Hepatocyte (in vitro differentiated cells): ENCODE results near the gene GPRC5C. TPM values are rescaled to one million over a fixed set of nuclear protein-coding genes. Genes with fewer than 3 reads are reported as not detected.

Experiments used
- DNase-seq: peaks from one replicate; pipeline ENCODE4 v3.0.0-alpha.2; 2016; ENCODE audit warnings: low spot score
- H2AFZ ChIP-seq: fragments of 200-600 bp; sonication (generic); 2 replicates; pipeline ENCODE4 v1.6.0; 2016; ENCODE audit warnings: antibody characterized with exemption, mild to moderate bottlenecking
- H3K27ac ChIP-seq: fragments of 200-600 bp; sonication (generic); 2 replicates; pipeline ENCODE4 v1.5.1; 2016; ENCODE audit warnings: mild to moderate bottlenecking
- H3K27me3 ChIP-seq: fragments of 200-600 bp; sonication (generic); 2 replicates; pipeline ENCODE4 v1.6.1; 2016
- H3K36me3 ChIP-seq: fragments of 200-600 bp; sonication (generic); replicated peaks from 2 replicates; pipeline ENCODE4 v1.5.1; 2016; ENCODE audit warnings: low read depth; ENCODE audit not compliant: insufficient read depth
- H3K4me1 ChIP-seq: fragments of 200-600 bp; sonication (generic); 2 replicates; pipeline ENCODE4 v1.5.1; 2016; ENCODE audit warnings: mild to moderate bottlenecking, moderate library complexity; ENCODE audit not compliant: insufficient read depth
- H3K4me2 ChIP-seq: fragments of 200-600 bp; sonication (generic); 2 replicates; pipeline ENCODE4 v1.6.0; 2016
- H3K4me3 ChIP-seq: fragments of 200-600 bp; sonication (generic); 2 replicates; pipeline ENCODE4 v1.5.1; 2016; ENCODE audit warnings: mild to moderate bottlenecking
- H3K79me2 ChIP-seq: fragments of 200-600 bp; sonication (generic); 2 replicates; pipeline ENCODE4 v1.6.0; 2017; ENCODE audit warnings: mild to moderate bottlenecking
- H3K9me2 ChIP-seq: fragments of 200-600 bp; sonication (generic); replicated peaks from 2 replicates; pipeline ENCODE4 v1.6.0; 2017; ENCODE audit warnings: mild to moderate bottlenecking; ENCODE audit not compliant: insufficient read depth
- H3K9me3 ChIP-seq: fragments of 200-600 bp; sonication (generic); 2 replicates; pipeline ENCODE4 v1.5.1; 2016; ENCODE audit warnings: low read depth, mild to moderate bottlenecking
- H4K20me1 ChIP-seq: fragments of 200-600 bp; sonication (generic); 2 replicates; pipeline ENCODE4 v1.6.0; 2016; ENCODE audit warnings: mild to moderate bottlenecking; ENCODE audit not compliant: insufficient read depth, poor library complexity, severe bottlenecking
- CTCF ChIP-seq: fragments of 200-600 bp; sonication (generic); IDR thresholded peaks from 2 replicates; pipeline ENCODE4 v1.5.1; 2016; ENCODE audit warnings: antibody characterized with exemption, mild to moderate bottlenecking; ENCODE audit not compliant: poor library complexity
- EZH2 ChIP-seq: fragments of 200-600 bp; sonication (generic); IDR thresholded peaks from 2 replicates; pipeline ENCODE4 v1.6.1; 2016; ENCODE audit warnings: antibody characterized with exemption, mild to moderate bottlenecking, borderline replicate concordance
- EZH2phosphoT487 ChIP-seq: fragments of 200-600 bp; sonication (generic); IDR thresholded peaks from one replicate; pipeline ENCODE4 v1.6.1; 2018; ENCODE audit warnings: antibody characterized with exemption, mild to moderate bottlenecking, low read depth, moderate library complexity; ENCODE audit not compliant: unreplicated experiment, severe bottlenecking
- WGBS: methylation state at CpG from one replicate; pipeline ENCODE4 v1.1.6; 2016; ENCODE audit warnings: low lambda C conversion rate; ENCODE audit errors: missing lambda C conversion rate; 5-methylcytosine and 5-hydroxymethylcytosine counted together
- polyA plus RNA-seq: library from polyadenylated mRNA; unstranded; fragments of >200 nt; fragmentation: Nextera tagmentation; extraction: Ambion mirVana; gene quantifications from 2 replicates; pipeline ENCODE4 v1.2.1, GENCODE V29; 2016
- total RNA-seq: library from RNA; depleted of rRNA; stranded (reverse); fragments of >200 nt; gene quantifications from 2 replicates; pipeline ENCODE4 v1.2.3, GENCODE V29; 2014

The GPRC5C gene
- total and polyA plus RNA-seq, 2 experiments from 2014 or later: 150 to 237 TPM

GRCh38 chr17:74445158-74445557 lies 13.3 kb downstream of the GPRC5C start:
- H3K9me3 ChIP-seq: no peaks in the 10 kb centered on the region
- H3K9me2 ChIP-seq: no peaks in the 10 kb centered on the region
- TF ChIP-seq EZH2 (no peak), EZH2phosphoT487 (no peak), CTCF (no peak)
- H3K36me3 ChIP-seq: no peaks in the 10 kb centered on the region
- H3K4me3 ChIP-seq: no peak overlapping the region
- H3K27me3 ChIP-seq: no peaks in the 10 kb centered on the region
- WGBS: 96% methylated on average over 7 of the region's 7 CpGs
- peaks cover 22% of the 10 kb centered on the region for H3K4me1 ChIP-seq
- no peaks in the 10 kb centered on the region for H4K20me1 ChIP-seq
- no peak for DNase-seq
- H3K4me2 ChIP-seq: no peak overlapping the region
- H2AFZ ChIP-seq: no peak overlapping the region
- H3K27ac ChIP-seq: no peak overlapping the region
- H3K79me2 ChIP-seq: peaks cover 24% of the 10 kb centered on the region

GRCh38 chr17:74446551-74447500 lies 14.9 kb downstream of the GPRC5C start:
- Histone ChIP-seq H3K36me3 (no peaks in the 10 kb centered on the region), H2AFZ (no peak overlapping the region), H3K9me2 (no peaks in the 10 kb centered on the region), H3K4me2 (no peak overlapping the region), H3K27me3 (no peaks in the 10 kb centered on the region), H4K20me1 (no peaks in the 10 kb centered on the region), H3K79me2 (peaks cover 10% of the 10 kb centered on the region), H3K4me3 (no peak overlapping the region), H3K27ac (no peak overlapping the region), H3K4me1 (peaks cover 22% of the 10 kb centered on the region), H3K9me3 (no peaks in the 10 kb centered on the region)
- 87% methylated on average over 29 of the region's 31 CpGs for WGBS
- no peak for DNase-seq
- no peak for TF ChIP-seq CTCF
- TF ChIP-seq EZH2: no peak
- no peak for TF ChIP-seq EZH2phosphoT487

- no peak overlapping the region for H3K27ac ChIP-seq
- H2AFZ ChIP-seq: no peak overlapping the region
- no peaks in the 10 kb centered on the region for H3K9me2 ChIP-seq
- peaks cover 13% of the 10 kb centered on the region for H3K4me1 ChIP-seq
- 95% methylated on average over 11 of the region's 11 CpGs for WGBS
- H3K79me2 ChIP-seq: peaks cover 10% of the 10 kb centered on the region
- H4K20me1 ChIP-seq: no peaks in the 10 kb centered on the region
- no peaks in the 10 kb centered on the region for H3K27me3 ChIP-seq
- DNase-seq: no peak
- H3K9me3 ChIP-seq: no peaks in the 10 kb centered on the region
- TF ChIP-seq EZH2 (no peak), EZH2phosphoT487 (no peak), CTCF (no peak)
- no peaks in the 10 kb centered on the region for H3K36me3 ChIP-seq
- H3K4me3 ChIP-seq: no peak overlapping the region
- no peak overlapping the region for H3K4me2 ChIP-seq
These were observed 15.8 kb downstream of the GPRC5C start for GRCh38 chr17:74447628-74448159.
